Activated T-helper 1 cell treated with Interleukin-2 at 50 U/mL for 16 hours (primary cell): ENCODE data around the gene CPVL.

Experiments
- DNase-seq: peaks from one replicate; pipeline ENCODE4 v3.0.0-alpha.2; 2020; ENCODE audit warnings: low read depth

Gene CPVL

GRCh38 chr7:29043576-29043975 is 102.8 kb downstream of the CPVL start:
- no peak for DNase-seq

- no peak for DNase-seq
Measured at GRCh38 chr7:29042824-29043231, 103.5 kb downstream of the CPVL start.

- DNase-seq: no peak
Measured at GRCh38 chr7:29041991-29042390, 104.3 kb downstream of the CPVL start.

- no peak for DNase-seq
Measured at GRCh38 chr7:29040579-29040925, 105.8 kb downstream of the CPVL start.

GRCh38 chr7:29039821-29040578 is 106.3 kb downstream of the CPVL start:
- DNase-seq: no peak

GRCh38 chr7:29038463-29038862 is 107.9 kb downstream of the CPVL start:
- DNase-seq: no peak

- DNase-seq: no peak
Measured at GRCh38 chr7:29035044-29035740, 111.1 kb downstream of the CPVL start.

GRCh38 chr7:29033584-29033983 is 112.8 kb downstream of the CPVL start:
- no peak for DNase-seq

- DNase-seq: no peak
Measured at GRCh38 chr7:29032146-29032545, 114.2 kb downstream of the CPVL start.

- DNase-seq: no peak
Measured at GRCh38 chr7:29030781-29031275, 115.5 kb downstream of the CPVL start.

- no peak for DNase-seq
Measured at GRCh38 chr7:29022291-29022988, 123.9 kb downstream of the CPVL start.

- DNase-seq: no peak
Measured at GRCh38 chr7:29019896-29020295, 126.4 kb downstream of the CPVL start.

- DNase-seq: no peak
Measured at GRCh38 chr7:29019387-29019786, 127.0 kb downstream of the CPVL start.

GRCh38 chr7:29017713-29018112 is 128.6 kb downstream of the CPVL start:
- no peak for DNase-seq

- no peak for DNase-seq
Measured at GRCh38 chr7:29014725-29015124, 131.6 kb downstream of the CPVL start.

- no peak for DNase-seq
Measured at GRCh38 chr7:29013931-29014330, 132.4 kb downstream of the CPVL start.

- DNase-seq: no peak
Measured at GRCh38 chr7:29013082-29013695, 133.1 kb downstream of the CPVL start.

- DNase-seq: no peak
Measured at GRCh38 chr7:29009947-29010346, 136.4 kb downstream of the CPVL start.

GRCh38 chr7:29008590-29008989 is 137.7 kb downstream of the CPVL start:
- no peak for DNase-seq

GRCh38 chr7:29007127-29007526 is 139.2 kb downstream of the CPVL start:
- no peak for DNase-seq

GRCh38 chr7:29005829-29006228 is 140.5 kb downstream of the CPVL start:
- no peak for DNase-seq

GRCh38 chr7:29005406-29005805 is 140.9 kb downstream of the CPVL start:
- no peak for DNase-seq

GRCh38 chr7:29003703-29004102 is 142.6 kb downstream of the CPVL start:
- DNase-seq: no peak
